Superior temporal gyrus (tissue), 1 donor: ENCODE results near the gene BICC1.
"Not testable (repeated sequence)": the region's sequence is repeated elsewhere in the genome, so short reads cannot be mapped to it uniquely, and the experiment has no call there.

Source experiments
- DNase-seq: peaks from one replicate; pipeline ENCODE4 v3.0.0-alpha.2; 2016; ENCODE audit errors: extremely low spot score

Gene BICC1

DNA sequence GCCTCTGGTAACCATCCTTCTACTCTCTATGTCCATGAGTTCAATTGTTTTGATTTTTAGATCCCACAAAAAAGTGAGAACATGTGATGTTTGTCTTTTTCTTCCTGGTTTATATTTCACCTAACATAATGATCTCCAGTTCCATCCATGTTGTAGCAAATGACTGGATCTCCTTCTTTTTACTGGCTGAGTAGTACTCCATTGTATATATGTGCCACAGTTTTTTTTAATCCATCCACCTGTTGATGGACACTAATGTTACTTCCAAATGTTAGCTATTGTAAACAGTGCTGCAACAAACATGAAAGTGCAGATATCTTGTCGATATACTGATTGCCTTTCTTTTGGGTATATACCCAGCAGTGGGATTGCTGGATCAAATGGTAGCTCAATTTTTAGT is 345.5 kb downstream of the BICC1 start:
- DNase-seq, result not testable (repeated sequence)

- DNase-seq, result no peak
Observed at GRCh38 chr10:58859526-58859925, 346.9 kb downstream of the BICC1 start.

GRCh38 chr10:58867683-58868082 is 355.0 kb downstream of the BICC1 start:
- DNase-seq, result no peak

DNA sequence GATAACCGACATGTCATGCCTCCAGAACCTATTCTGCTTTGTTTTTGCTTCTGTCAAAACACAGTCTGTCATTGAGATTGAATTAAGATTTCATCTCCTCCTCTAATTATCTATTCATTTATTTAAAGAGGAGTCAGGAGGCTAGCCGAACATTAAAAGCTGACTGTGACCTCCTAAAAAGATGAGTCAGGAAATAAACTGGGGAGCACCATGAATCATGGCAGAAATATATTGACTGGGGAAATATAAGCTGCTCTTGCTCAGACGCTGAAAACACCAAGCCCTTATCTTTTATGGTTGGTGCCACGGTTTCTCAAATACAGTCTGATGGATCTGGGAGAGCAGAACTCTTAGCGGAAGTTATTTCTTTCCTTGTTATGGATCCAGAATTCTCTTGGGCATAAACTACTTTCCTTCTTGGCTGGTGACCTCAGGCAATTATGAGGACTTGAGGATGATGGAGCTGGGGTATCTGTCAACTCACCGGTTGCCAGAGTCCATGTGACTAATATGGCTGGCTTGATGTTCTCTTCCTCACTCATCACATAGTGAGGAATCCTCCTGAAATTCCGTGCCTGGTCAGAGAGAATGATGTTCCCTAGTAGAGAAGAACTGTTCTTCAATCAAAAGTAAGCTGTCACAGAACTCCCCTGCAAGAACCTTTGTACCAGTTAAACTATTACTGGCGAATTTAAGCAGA is 356.2 kb downstream of the BICC1 start:
- no peak for DNase-seq

- DNase-seq, result no peak
Observed at GRCh38 chr10:58870070-58870469, 357.4 kb downstream of the BICC1 start.

- no peak for DNase-seq
Observed at GRCh38 chr10:58873161-58873560, 360.5 kb downstream of the BICC1 start.
